Activated B cell treated with CpG ODN at 0.5 μM for 24 hours (primary cell): ENCODE measurements around the gene GAGE12E. TPM values are rescaled to one million over a fixed set of nuclear protein-coding genes. Genes with fewer than 3 reads are reported as not detected.
"Not testable (repeated sequence)": the region's sequence is repeated elsewhere in the genome, so short reads cannot be mapped to it uniquely, and the experiment has no call there.

Experiments
- ATAC-seq: fragments of 200-7000 bp; cut with Tn5 transposase; one replicate; pipeline ENCODE4 v1.10.0; 2021; ENCODE audit warnings: low read depth, mild to moderate bottlenecking, moderate library complexity
- CTCF ChIA-PET: fragments of 350-600 bp; sonication (Branson Sonifier 250); formaldehyde crosslinking; loops from one replicate; lab custom pipeline; 2021; ENCODE audit warnings: antibody characterized with exemption; lab: Charles Lee
- POLR2A ChIA-PET: fragments of 350-600 bp; sonication (Branson Sonifier 250); formaldehyde crosslinking; loops from one replicate; lab custom pipeline; 2021; ENCODE audit warnings: antibody characterized with exemption; lab: Charles Lee
- DNase-seq: peaks from one replicate; pipeline ENCODE4 v3.0.0; 2022
- H3K27ac Mint-ChIP-seq: one replicate; pipeline ENCODE4 v1.8.0; 2020; ENCODE audit warnings: mixed read lengths
- H3K27me3 Mint-ChIP-seq: one replicate; pipeline ENCODE4 v1.8.0; 2021; ENCODE audit warnings: mixed read lengths
- H3K36me3 Mint-ChIP-seq: one replicate; pipeline ENCODE4 v1.8.0; 2021; ENCODE audit warnings: low read depth, mixed read lengths
- H3K4me1 Mint-ChIP-seq: one replicate; pipeline ENCODE4 v1.8.0; 2021; ENCODE audit warnings: mixed read lengths
- H3K4me3 Mint-ChIP-seq: one replicate; pipeline ENCODE4 v1.8.0; 2020; ENCODE audit warnings: mild to moderate bottlenecking, mixed read lengths
- H3K9me3 Mint-ChIP-seq: one replicate; pipeline ENCODE4 v1.8.0; 2020; ENCODE audit warnings: mixed read lengths
- intact Hi-C: fragments of 100-400 bp; cut with micrococcal nuclease; formaldehyde crosslinking; loops from one replicate; pipeline ENCODE4 v1.15.1; 2024
- total RNA-seq: library from RNA; stranded (reverse); gene quantifications from 2 replicates; pipeline ENCODE4 v1.2.3, GENCODE V29; 2022

Gene GAGE12E
- not detected in 2 replicates for total RNA-seq

GRCh38 chrX:49550989-49551388, at the start of gene GAGE12E:
Gene GAGE12E, plus strand, starts transcription at chrX:49551289. Its CDS starts 1,155 bp downstream, at chrX:49552444.
- ATAC-seq, CTCF ChIA-PET, DNase-seq, intact Hi-C loops, H3K4me1 Mint-ChIP-seq, H3K4me3 Mint-ChIP-seq, H3K9me3 Mint-ChIP-seq, POLR2A ChIA-PET, H3K27ac Mint-ChIP-seq, H3K27me3 Mint-ChIP-seq, H3K36me3 Mint-ChIP-seq: not testable (repeated sequence)

- H3K4me3 Mint-ChIP-seq, DNase-seq, H3K4me1 Mint-ChIP-seq, CTCF ChIA-PET, H3K27me3 Mint-ChIP-seq, ATAC-seq, intact Hi-C loops, H3K9me3 Mint-ChIP-seq, H3K36me3 Mint-ChIP-seq, H3K27ac Mint-ChIP-seq, POLR2A ChIA-PET: not testable (repeated sequence)
Observed at GRCh38 chrX:49531877-49532276, 19.2 kb upstream of the GAGE12E start, which contains the start of gene GAGE12C. Gene GAGE12C, plus strand, starts transcription at chrX:49532177. Its CDS starts 1,155 bp downstream, at chrX:49533332.

- H3K27ac Mint-ChIP-seq, H3K9me3 Mint-ChIP-seq, POLR2A ChIA-PET, DNase-seq, ATAC-seq, CTCF ChIA-PET, H3K4me3 Mint-ChIP-seq, intact Hi-C loops, H3K4me1 Mint-ChIP-seq, H3K36me3 Mint-ChIP-seq, H3K27me3 Mint-ChIP-seq: not testable (repeated sequence)
Observed at GRCh38 chrX:49541433-49541832, 9.7 kb upstream of the GAGE12E start, which contains the start of gene GAGE12D. Gene GAGE12D, plus strand, starts transcription at chrX:49541733. Its CDS starts 1,155 bp downstream, at chrX:49542888.

GRCh38 chrX:49560542-49560941, 9.5 kb downstream of the GAGE12E start, which contains the start of gene GAGE12F:
Gene GAGE12F, plus strand, starts transcription at chrX:49560842. Its CDS starts 1,155 bp downstream, at chrX:49561997.
- CTCF ChIA-PET, DNase-seq, POLR2A ChIA-PET: not testable (repeated sequence)

GRCh38 chrX:49568728-49569127, 17.6 kb downstream of the GAGE12E start:
- DNase-seq, H3K27ac Mint-ChIP-seq, H3K4me1 Mint-ChIP-seq, intact Hi-C loops, POLR2A ChIA-PET, H3K4me3 Mint-ChIP-seq, H3K27me3 Mint-ChIP-seq, H3K36me3 Mint-ChIP-seq, H3K9me3 Mint-ChIP-seq, ATAC-seq, CTCF ChIA-PET: not testable (repeated sequence)

More at GRCh38 chrX:49560542-49560941, 9.5 kb downstream of the GAGE12E start, which contains the start of gene GAGE12F:
- intact Hi-C loops, ATAC-seq, H3K4me3 Mint-ChIP-seq, H3K27me3 Mint-ChIP-seq, H3K27ac Mint-ChIP-seq, H3K9me3 Mint-ChIP-seq, H3K36me3 Mint-ChIP-seq, H3K4me1 Mint-ChIP-seq: not testable (repeated sequence)

GRCh38 chrX:49569152-49569551, 18.1 kb downstream of the GAGE12E start:
- H3K4me3 Mint-ChIP-seq, intact Hi-C loops, DNase-seq, H3K27me3 Mint-ChIP-seq, CTCF ChIA-PET, H3K4me1 Mint-ChIP-seq, H3K27ac Mint-ChIP-seq, H3K36me3 Mint-ChIP-seq, ATAC-seq, POLR2A ChIA-PET, H3K9me3 Mint-ChIP-seq: not testable (repeated sequence)

- POLR2A ChIA-PET: not testable (repeated sequence)
Observed at GRCh38 chrX:49570100-49570499, 19.0 kb downstream of the GAGE12E start, which contains the start of gene GAGE12G. Gene GAGE12G, plus strand, starts transcription at chrX:49570400. Its CDS starts 1,155 bp downstream, at chrX:49571555.

GRCh38 chrX:49579649-49580048, 28.6 kb downstream of the GAGE12E start, which contains the start of gene GAGE12H:
Gene GAGE12H, plus strand, starts transcription at chrX:49579949. Its CDS starts 1,155 bp downstream, at chrX:49581104.
- H3K27ac Mint-ChIP-seq, H3K27me3 Mint-ChIP-seq, H3K36me3 Mint-ChIP-seq, ATAC-seq, DNase-seq, H3K9me3 Mint-ChIP-seq, H3K4me1 Mint-ChIP-seq, CTCF ChIA-PET, H3K4me3 Mint-ChIP-seq, POLR2A ChIA-PET, intact Hi-C loops: not testable (repeated sequence)

More at GRCh38 chrX:49570100-49570499, 19.0 kb downstream of the GAGE12E start, which contains the start of gene GAGE12G:
- DNase-seq, H3K36me3 Mint-ChIP-seq, H3K27me3 Mint-ChIP-seq, ATAC-seq, H3K4me1 Mint-ChIP-seq, H3K9me3 Mint-ChIP-seq, intact Hi-C loops, H3K27ac Mint-ChIP-seq, H3K4me3 Mint-ChIP-seq, CTCF ChIA-PET: not testable (repeated sequence)

- ATAC-seq, H3K4me3 Mint-ChIP-seq, H3K36me3 Mint-ChIP-seq, intact Hi-C loops, POLR2A ChIA-PET, H3K9me3 Mint-ChIP-seq, H3K27ac Mint-ChIP-seq, H3K27me3 Mint-ChIP-seq, H3K4me1 Mint-ChIP-seq, CTCF ChIA-PET, DNase-seq: not testable (repeated sequence)
Observed at GRCh38 chrX:49589196-49589595, 38.1 kb downstream of the GAGE12E start, which contains the start of gene GAGE2A. Gene GAGE2A, plus strand, starts transcription at chrX:49589496. Its CDS starts 1,155 bp downstream, at chrX:49590651.

- H3K4me3 Mint-ChIP-seq, H3K4me1 Mint-ChIP-seq, ATAC-seq, H3K36me3 Mint-ChIP-seq, intact Hi-C loops, H3K27me3 Mint-ChIP-seq, CTCF ChIA-PET, H3K27ac Mint-ChIP-seq, POLR2A ChIA-PET, DNase-seq, H3K9me3 Mint-ChIP-seq: not testable (repeated sequence)
Observed at GRCh38 chrX:49589769-49590478, 38.8 kb downstream of the GAGE12E start.

GRCh38 chrX:49590488-49590887, 39.4 kb downstream of the GAGE12E start:
- POLR2A ChIA-PET, H3K9me3 Mint-ChIP-seq, ATAC-seq, H3K36me3 Mint-ChIP-seq, H3K4me3 Mint-ChIP-seq, H3K27me3 Mint-ChIP-seq, H3K27ac Mint-ChIP-seq, H3K4me1 Mint-ChIP-seq, DNase-seq, CTCF ChIA-PET, intact Hi-C loops: not testable (repeated sequence)

GRCh38 chrX:49598720-49599119, 47.6 kb downstream of the GAGE12E start, which contains the start of gene GAGE1:
Gene GAGE1, plus strand, starts transcription at chrX:49599020. Its CDS starts 1,155 bp downstream, at chrX:49600175.
- H3K36me3 Mint-ChIP-seq, H3K4me1 Mint-ChIP-seq, intact Hi-C loops, POLR2A ChIA-PET, DNase-seq, H3K4me3 Mint-ChIP-seq, H3K27me3 Mint-ChIP-seq, H3K9me3 Mint-ChIP-seq, H3K27ac Mint-ChIP-seq, CTCF ChIA-PET, ATAC-seq: not testable (repeated sequence)
